ENCODE data around the gene ALDH7A1.

ALDH7A1 gene

GRCh38 chr5:126610160-126610559 lies 15.1 kb upstream of the ALDH7A1 start:
- TF ChIP-seq POLR2AphosphoS5 (IDR thresholded peaks at IDR 0.05; ENCODE audit: low read depth, low read length) (no peak), REST (IDR thresholded peaks at IDR 0.05; ENCODE audit: insufficient read depth in 1 of 2, low read depth in 2 of 2, low read length in 2 of 2) (no peak), FOXP2 (optimal IDR thresholded peaks at IDR 0.05; ENCODE audit: borderline replicate concordance, extremely low read depth, extremely low read length, insufficient read depth) (no peak), SIN3A (IDR thresholded peaks at IDR 0.05; ENCODE audit: borderline replicate concordance, insufficient read depth, low read length) (no peak), TAF1 (IDR thresholded peaks at IDR 0.05; ENCODE audit: borderline replicate concordance, insufficient read depth, low read length) (no peak)

GRCh38 chr5:126605525-126605924 lies 10.5 kb upstream of the ALDH7A1 start:
- TF ChIP-seq REST (IDR thresholded peaks at IDR 0.05; ENCODE audit: insufficient read depth in 1 of 2, low read depth in 2 of 2, low read length in 2 of 2): no peak
- TF ChIP-seq FOXP2 (optimal IDR thresholded peaks at IDR 0.05; ENCODE audit: borderline replicate concordance, extremely low read depth, extremely low read length, insufficient read depth): no peak
- TF ChIP-seq POLR2AphosphoS5 (IDR thresholded peaks at IDR 0.05; ENCODE audit: low read depth, low read length): no peak
- no peak for TF ChIP-seq TAF1 (IDR thresholded peaks at IDR 0.05; ENCODE audit: borderline replicate concordance, insufficient read depth, low read length)
- no peak for TF ChIP-seq SIN3A (IDR thresholded peaks at IDR 0.05; ENCODE audit: borderline replicate concordance, insufficient read depth, low read length)

GRCh38 chr5:126603402-126603991 lies 8.5 kb upstream of the ALDH7A1 start:
- TF ChIP-seq TAF1 (IDR thresholded peaks at IDR 0.05; ENCODE audit: borderline replicate concordance, insufficient read depth, low read length) (no peak), FOXP2 (optimal IDR thresholded peaks at IDR 0.05; ENCODE audit: borderline replicate concordance, extremely low read depth, extremely low read length, insufficient read depth) (no peak), SIN3A (IDR thresholded peaks at IDR 0.05; ENCODE audit: borderline replicate concordance, insufficient read depth, low read length) (no peak), REST (IDR thresholded peaks at IDR 0.05; ENCODE audit: insufficient read depth in 1 of 2, low read depth in 2 of 2, low read length in 2 of 2) (no peak), POLR2AphosphoS5 (IDR thresholded peaks at IDR 0.05; ENCODE audit: low read depth, low read length) (no peak)

- peak; percentile 95 for TF ChIP-seq TAF1 (IDR thresholded peaks at IDR 0.05; ENCODE audit: borderline replicate concordance, insufficient read depth, low read length)
- peak; percentile 76; the same call in 1 of the 2 replicates for TF ChIP-seq POLR2AphosphoS5 (IDR thresholded peaks at IDR 0.05; ENCODE audit: low read depth, low read length)
- peak; percentile 21 to 65; a peak in 1 of 4 replicates for TF ChIP-seq REST (IDR thresholded peaks at IDR 0.05; ENCODE audit: insufficient read depth in 1 of 2, low read depth in 2 of 2, low read length in 2 of 2)
- TF ChIP-seq FOXP2 (optimal IDR thresholded peaks at IDR 0.05; ENCODE audit: borderline replicate concordance, extremely low read depth, extremely low read length, insufficient read depth): peak; percentile 87
- TF ChIP-seq SIN3A (IDR thresholded peaks at IDR 0.05; ENCODE audit: borderline replicate concordance, insufficient read depth, low read length): no peak
These were observed 5.9 kb upstream of the ALDH7A1 start, which contains the start of gene PHAX for GRCh38 chr5:126600631-126601511. Gene PHAX (plus strand): TSS chr5:126600947. CDS start chr5:126600963, 16 bp downstream.

Data from PFSK-1 (cell line).